ENCODE measurements around the gene ZNF790. TPM values are rescaled to one million over a fixed set of nuclear protein-coding genes. Genes with fewer than 3 reads are reported as not detected.

ZNF790 gene
- total RNA-seq, 1 experiment from 2014 or later = 5.8 TPM

DNA sequence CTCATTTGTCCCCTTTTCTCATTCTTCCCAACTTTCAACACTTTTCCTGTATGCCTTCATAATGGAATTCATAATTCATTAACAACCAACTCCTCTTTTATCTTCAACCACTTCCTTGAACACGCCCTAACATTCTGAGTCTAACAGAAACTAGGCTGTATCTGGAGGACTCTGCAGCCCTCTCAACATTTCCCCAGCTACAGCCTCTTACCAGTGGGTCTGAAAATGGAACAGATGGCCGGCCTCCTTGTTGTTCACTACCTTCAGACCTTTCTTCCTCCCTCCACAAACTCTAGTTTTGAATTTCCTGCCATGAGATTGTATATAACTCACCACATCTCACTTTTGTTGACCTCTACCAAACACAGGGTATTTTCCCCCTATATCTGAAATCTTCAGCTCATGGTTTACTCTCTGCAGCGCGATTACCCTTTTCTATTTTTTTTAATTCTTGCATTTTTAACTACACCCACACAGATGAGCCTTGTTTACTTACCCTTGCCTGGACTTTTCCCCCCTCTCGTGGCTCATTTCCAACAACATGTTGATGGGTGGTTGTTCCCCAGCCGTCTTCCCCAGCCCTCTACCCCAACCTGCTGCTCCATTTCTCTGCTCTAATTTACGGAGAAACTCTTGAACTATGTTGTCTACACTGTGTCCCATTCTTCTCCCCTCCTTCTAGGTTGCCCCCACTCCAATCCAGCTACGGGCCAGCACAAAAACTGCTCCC lies 846 bp downstream of the ZNF790 start:
- H3K27ac ChIP-seq (ENCODE audit: low read length) = peak overlapping the region; percentile 94
- POLR2A ChIA-PET = interaction anchor here (0.7 to 0.8 kb wide), 2 partner anchors 64 to 140 kb away, joined by 3 to 4 read pairs; partner anchors contain the start of gene ZNF850
- in situ Hi-C loops (cut with HindIII; ENCODE audit: low pct_unique_long_range_greater_than_20kb, low sequenced_read_pairs) = no loop called here

DNA sequence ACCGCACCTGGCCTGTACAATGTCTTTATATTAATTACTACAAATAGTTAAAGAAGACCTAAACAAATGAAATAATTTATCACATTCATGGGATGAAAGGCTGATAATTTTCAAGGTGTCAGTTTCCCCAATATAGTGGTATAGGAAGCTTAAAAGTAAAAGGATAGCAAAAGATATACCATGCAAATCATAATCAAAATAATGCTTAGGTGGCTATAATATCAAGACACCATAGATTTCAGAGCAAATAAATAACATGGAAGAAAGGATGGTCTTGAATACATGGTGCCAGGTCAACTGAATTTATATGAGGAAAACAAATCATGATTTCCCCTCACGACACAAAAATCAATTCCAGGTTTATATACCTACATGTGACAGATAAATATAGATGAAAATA lies 4.8 kb downstream of the ZNF790 start:
- POLR2A ChIA-PET = no interaction called here
- DNase-seq (ENCODE audit: low read depth, low spot score) = no peak
- Histone ChIP-seq H3K36me3 (ENCODE audit: control insufficient read depth, insufficient read depth, low read length) (no peaks in the 10 kb centered on the region), H3K27me3 (ENCODE audit: control insufficient read depth, insufficient read depth, low read length) (no peaks in the 10 kb centered on the region), H3K4me3 (ENCODE audit: low read depth in 2 of 2, low read length in 2 of 2) (no peak overlapping the region), H3K4me1 (ENCODE audit: control insufficient read depth, insufficient read depth, low read length) (peaks cover 3% of the 10 kb centered on the region; the same call in 1 of the 2 replicates), H3K9me3 (ENCODE audit: control insufficient read depth, insufficient read depth, low read depth, low read length) (peaks cover 59% of the 10 kb centered on the region), H3K27ac (ENCODE audit: low read length) (no peak overlapping the region)
- no peak for TF ChIP-seq TCF7L2 (IDR thresholded peaks at IDR 0.05; ENCODE audit: low read depth, low read length)
- in situ Hi-C loops (cut with HindIII; ENCODE audit: low pct_unique_long_range_greater_than_20kb, low sequenced_read_pairs) (no loop called here), intact Hi-C loops (cut with micrococcal nuclease; ENCODE audit: unreplicated experiment) (no loop called here)
- ATAC-seq = no peak
- CTCF ChIA-PET = no interaction called here
- no TSS peak for BruUV-seq (replicated peaks)

More for the DNA sequence above, 846 bp downstream of the ZNF790 start:
- CTCF ChIA-PET = interaction anchor here (0.6 to 0.7 kb wide), 3 partner anchors 55 to 109 kb away, joined by 3 to 10 read pairs (median 3); no protein-coding TSS in a partner anchor
- peaks cover 3% of the 10 kb centered on the region; the same call in 1 of the 2 replicates for H3K4me1 ChIP-seq (ENCODE audit: control insufficient read depth, insufficient read depth, low read length)
- no peaks in the 10 kb centered on the region for H3K36me3 ChIP-seq (ENCODE audit: control insufficient read depth, insufficient read depth, low read length)
- BruUV-seq (replicated peaks) = TSS peak; percentile 82
- no peak for DNase-seq (ENCODE audit: low read depth, low spot score)
- intact Hi-C loops (cut with micrococcal nuclease; ENCODE audit: unreplicated experiment) = no loop called here
- no peak; the same call in 1 of the 2 replicates for ATAC-seq
- H3K9me3 ChIP-seq (ENCODE audit: control insufficient read depth, insufficient read depth, low read depth, low read length) = peaks cover 25% of the 10 kb centered on the region
- H3K27me3 ChIP-seq (ENCODE audit: control insufficient read depth, insufficient read depth, low read length) = no peaks in the 10 kb centered on the region
- TF ChIP-seq, protein P1, sequence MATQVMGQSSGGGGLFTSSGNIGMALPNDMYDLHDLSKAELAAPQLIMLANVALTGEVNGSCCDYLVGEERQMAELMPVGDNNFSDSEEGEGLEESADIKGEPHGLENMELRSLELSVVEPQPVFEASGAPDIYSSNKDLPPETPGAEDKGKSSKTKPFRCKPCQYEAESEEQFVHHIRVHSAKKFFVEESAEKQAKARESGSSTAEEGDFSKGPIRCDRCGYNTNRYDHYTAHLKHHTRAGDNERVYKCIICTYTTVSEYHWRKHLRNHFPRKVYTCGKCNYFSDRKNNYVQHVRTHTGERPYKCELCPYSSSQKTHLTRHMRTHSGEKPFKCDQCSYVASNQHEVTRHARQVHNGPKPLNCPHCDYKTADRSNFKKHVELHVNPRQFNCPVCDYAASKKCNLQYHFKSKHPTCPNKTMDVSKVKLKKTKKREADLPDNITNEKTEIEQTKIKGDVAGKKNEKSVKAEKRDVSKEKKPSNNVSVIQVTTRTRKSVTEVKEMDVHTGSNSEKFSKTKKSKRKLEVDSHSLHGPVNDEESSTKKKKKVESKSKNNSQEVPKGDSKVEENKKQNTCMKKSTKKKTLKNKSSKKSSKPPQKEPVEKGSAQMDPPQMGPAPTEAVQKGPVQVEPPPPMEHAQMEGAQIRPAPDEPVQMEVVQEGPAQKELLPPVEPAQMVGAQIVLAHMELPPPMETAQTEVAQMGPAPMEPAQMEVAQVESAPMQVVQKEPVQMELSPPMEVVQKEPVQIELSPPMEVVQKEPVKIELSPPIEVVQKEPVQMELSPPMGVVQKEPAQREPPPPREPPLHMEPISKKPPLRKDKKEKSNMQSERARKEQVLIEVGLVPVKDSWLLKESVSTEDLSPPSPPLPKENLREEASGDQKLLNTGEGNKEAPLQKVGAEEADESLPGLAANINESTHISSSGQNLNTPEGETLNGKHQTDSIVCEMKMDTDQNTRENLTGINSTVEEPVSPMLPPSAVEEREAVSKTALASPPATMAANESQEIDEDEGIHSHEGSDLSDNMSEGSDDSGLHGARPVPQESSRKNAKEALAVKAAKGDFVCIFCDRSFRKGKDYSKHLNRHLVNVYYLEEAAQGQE (IDR thresholded peaks at IDR 0.05; ENCODE audit: insufficient read depth in 1 of 2, low read depth in 2 of 2, low read length in 1 of 2) = no peak
- TF ChIP-seq, protein P2, sequence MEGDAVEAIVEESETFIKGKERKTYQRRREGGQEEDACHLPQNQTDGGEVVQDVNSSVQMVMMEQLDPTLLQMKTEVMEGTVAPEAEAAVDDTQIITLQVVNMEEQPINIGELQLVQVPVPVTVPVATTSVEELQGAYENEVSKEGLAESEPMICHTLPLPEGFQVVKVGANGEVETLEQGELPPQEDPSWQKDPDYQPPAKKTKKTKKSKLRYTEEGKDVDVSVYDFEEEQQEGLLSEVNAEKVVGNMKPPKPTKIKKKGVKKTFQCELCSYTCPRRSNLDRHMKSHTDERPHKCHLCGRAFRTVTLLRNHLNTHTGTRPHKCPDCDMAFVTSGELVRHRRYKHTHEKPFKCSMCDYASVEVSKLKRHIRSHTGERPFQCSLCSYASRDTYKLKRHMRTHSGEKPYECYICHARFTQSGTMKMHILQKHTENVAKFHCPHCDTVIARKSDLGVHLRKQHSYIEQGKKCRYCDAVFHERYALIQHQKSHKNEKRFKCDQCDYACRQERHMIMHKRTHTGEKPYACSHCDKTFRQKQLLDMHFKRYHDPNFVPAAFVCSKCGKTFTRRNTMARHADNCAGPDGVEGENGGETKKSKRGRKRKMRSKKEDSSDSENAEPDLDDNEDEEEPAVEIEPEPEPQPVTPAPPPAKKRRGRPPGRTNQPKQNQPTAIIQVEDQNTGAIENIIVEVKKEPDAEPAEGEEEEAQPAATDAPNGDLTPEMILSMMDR (IDR thresholded peaks at IDR 0.05) = no peak
- TF ChIP-seq TCF7L2 (IDR thresholded peaks at IDR 0.05; ENCODE audit: low read depth, low read length) = no peak
- TF ChIP-seq POLR2AphosphoS5 (IDR thresholded peaks at IDR 0.05; ENCODE audit: low read depth, low read length) = no peak
- no peak for TF ChIP-seq SIN3A (IDR thresholded peaks at IDR 0.05; ENCODE audit: borderline replicate concordance, insufficient read depth, low read depth, low read length)
- peak overlapping the region; percentile 75 to 93 for H3K4me3 ChIP-seq (ENCODE audit: low read depth in 2 of 2, low read length in 2 of 2)

DNA sequence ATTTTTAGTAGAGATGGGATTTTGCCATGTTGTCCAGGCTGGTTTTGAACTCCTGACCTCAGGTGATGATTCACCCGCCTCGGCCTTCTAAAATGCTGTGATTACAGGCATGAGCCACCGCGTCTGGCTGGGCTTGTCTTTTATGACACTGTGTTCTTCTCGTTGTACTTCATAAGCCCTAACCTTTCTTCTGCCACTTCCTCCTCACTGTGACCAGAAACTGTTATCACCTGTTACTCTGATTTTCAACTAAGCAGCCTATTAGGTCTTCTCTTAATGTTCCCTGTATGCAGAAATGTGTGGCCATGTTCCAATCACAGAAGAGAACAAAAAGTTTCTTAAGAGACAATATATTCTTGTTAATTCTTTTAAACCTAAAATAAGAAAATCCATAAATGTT lies 16.4 kb downstream of the ZNF790 start:
- Histone ChIP-seq H3K27ac (ENCODE audit: low read length) (no peak overlapping the region), H3K27me3 (ENCODE audit: control insufficient read depth, insufficient read depth, low read length) (no peaks in the 10 kb centered on the region), H3K4me3 (ENCODE audit: low read depth in 2 of 2, low read length in 2 of 2) (no peak overlapping the region), H3K36me3 (ENCODE audit: control insufficient read depth, insufficient read depth, low read length) (peaks cover 4% of the 10 kb centered on the region; the same call in 1 of the 2 replicates), H3K9me3 (ENCODE audit: control insufficient read depth, insufficient read depth, low read depth, low read length) (peaks cover 80% of the 10 kb centered on the region), H3K4me1 (ENCODE audit: control insufficient read depth, insufficient read depth, low read length) (no peaks in the 10 kb centered on the region)
- DNase-seq (ENCODE audit: low read depth, low spot score) (no peak), ATAC-seq (no peak)
- no TSS peak for BruUV-seq (replicated peaks)
- intact Hi-C loops (cut with micrococcal nuclease; ENCODE audit: unreplicated experiment) = no loop called here
- in situ Hi-C loops (cut with HindIII; ENCODE audit: low pct_unique_long_range_greater_than_20kb, low sequenced_read_pairs) = no loop called here
- CTCF ChIA-PET = no interaction called here
- POLR2A ChIA-PET = interaction anchor here (0.5 kb wide), 1 partner anchor 58 kb away, joined by 4 read pairs; no protein-coding TSS in a partner anchor
- no peak for TF ChIP-seq TCF7L2 (IDR thresholded peaks at IDR 0.05; ENCODE audit: low read depth, low read length)
- TF ChIP-seq, protein P1 (IDR thresholded peaks at IDR 0.05; ENCODE audit: insufficient read depth in 1 of 2, low read depth in 2 of 2, low read length in 1 of 2) = no peak
- TF ChIP-seq POLR2AphosphoS5 (IDR thresholded peaks at IDR 0.05; ENCODE audit: low read depth, low read length) = no peak
- no peak for TF ChIP-seq SIN3A (IDR thresholded peaks at IDR 0.05; ENCODE audit: borderline replicate concordance, insufficient read depth, low read depth, low read length)
- TF ChIP-seq, protein P2 (IDR thresholded peaks at IDR 0.05) = no peak
